Mesenchymal stem cell (in vitro differentiated cells and primary cell): ENCODE results near the gene DNASE2. TPM values are rescaled to one million over a fixed set of nuclear protein-coding genes. Genes with fewer than 3 reads are reported as not detected.

Experiments
- DNase-seq: peaks from one replicate; pipeline ENCODE4 v3.0.0-alpha.2; 2013
- H2AFZ ChIP-seq: one replicate; pipeline ENCODE4 v1.6.1; 2013; ENCODE audit warnings: low read depth, mild to moderate bottlenecking, control low read depth, inconsistent platforms, low read length, moderate library complexity
- H2AK5ac ChIP-seq: 2 replicates; pipeline ENCODE4 v1.6.1; 2013; ENCODE audit warnings: low read length, moderate library complexity, mild to moderate bottlenecking, inconsistent platforms; ENCODE audit not compliant: severe bottlenecking
- H2BK120ac ChIP-seq: one replicate; pipeline ENCODE4 v1.6.1; 2013; ENCODE audit warnings: low read depth, mild to moderate bottlenecking, inconsistent platforms, low read length, moderate library complexity
- H2BK12ac ChIP-seq, 2 experiments: one replicate each; pipeline ENCODE4 v1.6.1; 2013; ENCODE audit warnings: inconsistent platforms in 2 of 2, low read length in 2 of 2, mild to moderate bottlenecking in 2 of 2, moderate library complexity in 2 of 2, control low read depth in 1 of 2
- H2BK15ac ChIP-seq: one replicate; pipeline ENCODE4 v1.6.1; 2013; ENCODE audit warnings: mild to moderate bottlenecking, low read depth, inconsistent platforms; ENCODE audit not compliant: poor library complexity, severe bottlenecking
- H2BK5ac ChIP-seq: 2 replicates; pipeline ENCODE4 v1.6.1; 2013; ENCODE audit warnings: low read depth, mild to moderate bottlenecking, low read length, control low read depth, inconsistent platforms; ENCODE audit not compliant: poor library complexity, severe bottlenecking
- H3K14ac ChIP-seq, 2 experiments: one replicate each; pipeline ENCODE4 v1.6.1; 2013; ENCODE audit warnings: inconsistent platforms in 2 of 2, low read length in 2 of 2, control low read depth in 1 of 2, mild to moderate bottlenecking in 1 of 2, moderate library complexity in 1 of 2
- H3K18ac ChIP-seq, 2 experiments: one replicate each; pipeline ENCODE4 v1.6.1; 2013; ENCODE audit warnings: inconsistent platforms in 2 of 2, low read length in 2 of 2, control low read depth in 1 of 2, low read depth in 1 of 2, mild to moderate bottlenecking in 1 of 2
- H3K23ac ChIP-seq, 2 experiments: one replicate each; pipeline ENCODE4 v1.6.1; 2013; ENCODE audit warnings: inconsistent platforms in 2 of 2, low read length in 2 of 2, mild to moderate bottlenecking in 2 of 2, moderate library complexity in 2 of 2, control low read depth in 1 of 2
- H3K27ac ChIP-seq: 2 replicates; pipeline ENCODE4 v1.5.1; 2013; ENCODE audit warnings: mild to moderate bottlenecking, moderate library complexity, low read length, control low read depth, inconsistent platforms; ENCODE audit not compliant: poor library complexity, severe bottlenecking
- H3K27me3 ChIP-seq, 2 experiments: 2 replicates each; pipeline versions ENCODE4 v1.6.1 to v1.7.0; 2013; ENCODE audit warnings: low read length in 2 of 2, mild to moderate bottlenecking in 2 of 2, moderate library complexity in 2 of 2, control low read depth in 1 of 2, inconsistent platforms in 1 of 2; ENCODE audit not compliant: control insufficient read depth in 1 of 2, insufficient read depth in 1 of 2
- H3K36me3 ChIP-seq, 2 experiments: 2 replicates each; pipeline versions ENCODE4 v1.6.1 to v1.7.0; 2013; ENCODE audit warnings: low read length in 2 of 2, control low read depth in 1 of 2, inconsistent platforms in 1 of 2, low read depth in 1 of 2, mild to moderate bottlenecking in 1 of 2; ENCODE audit not compliant: insufficient read depth in 2 of 2, control insufficient read depth in 1 of 2
- H3K4ac ChIP-seq, 2 experiments: one replicate each; pipeline ENCODE4 v1.6.1; 2013; ENCODE audit warnings: inconsistent platforms in 2 of 2, low read length in 2 of 2, mild to moderate bottlenecking in 2 of 2, moderate library complexity in 2 of 2, control low read depth in 1 of 2, low read depth in 1 of 2
- H3K4me1 ChIP-seq: 2 replicates; pipeline ENCODE4 v1.6.1; 2013; ENCODE audit warnings: low read depth, low read length, control low read depth; ENCODE audit not compliant: control insufficient read depth, insufficient read depth
- H3K4me2 ChIP-seq: 2 replicates; pipeline ENCODE4 v1.6.1; 2013; ENCODE audit warnings: low read length, mild to moderate bottlenecking, inconsistent platforms; ENCODE audit not compliant: poor library complexity, severe bottlenecking
- H3K4me3 ChIP-seq, 2 experiments: 2 replicates each; pipeline versions ENCODE4 v1.5.1 to v1.7.0; 2013; ENCODE audit warnings: low read length in 2 of 2, mild to moderate bottlenecking in 2 of 2, control low read depth in 1 of 2, low read depth in 1 of 2; ENCODE audit not compliant: insufficient read depth in 1 of 2
- H3K79me1 ChIP-seq: replicated peaks from 2 replicates; pipeline ENCODE4 v1.6.1; 2013; ENCODE audit warnings: mild to moderate bottlenecking, control low read depth, low read length, inconsistent platforms; ENCODE audit not compliant: poor library complexity, severe bottlenecking
- H3K9ac ChIP-seq: 2 replicates; pipeline ENCODE4 v1.7.0; 2013; ENCODE audit warnings: mild to moderate bottlenecking, low read length, moderate library complexity
- H3K9me3 ChIP-seq: 2 replicates; pipeline ENCODE4 v1.7.0; 2013; ENCODE audit warnings: mild to moderate bottlenecking, low read length; ENCODE audit not compliant: control insufficient read depth
- H4K8ac ChIP-seq: one replicate; pipeline ENCODE4 v1.6.1; 2013; ENCODE audit warnings: inconsistent platforms, mild to moderate bottlenecking, low read length, moderate library complexity
- H4K91ac ChIP-seq: one replicate; pipeline ENCODE4 v1.6.1; 2013; ENCODE audit warnings: mild to moderate bottlenecking, low read length, inconsistent platforms
- WGBS: methylation state at CpG from one replicate; pipeline ENCODE4 v1.1.7; 2013; ENCODE audit warnings: mixed read lengths; 5-methylcytosine and 5-hydroxymethylcytosine counted together
- small RNA-seq: library from polyadenylated mRNA; stranded (forward); fragments of <200 nt; extraction: miRNeasy Mini kit (QIAGEN cat#:217004); gene quantifications from one replicate; pipeline ENCODE3, GENCODE V24; 2013; ENCODE audit warnings: low read depth

Gene DNASE2

DNA sequence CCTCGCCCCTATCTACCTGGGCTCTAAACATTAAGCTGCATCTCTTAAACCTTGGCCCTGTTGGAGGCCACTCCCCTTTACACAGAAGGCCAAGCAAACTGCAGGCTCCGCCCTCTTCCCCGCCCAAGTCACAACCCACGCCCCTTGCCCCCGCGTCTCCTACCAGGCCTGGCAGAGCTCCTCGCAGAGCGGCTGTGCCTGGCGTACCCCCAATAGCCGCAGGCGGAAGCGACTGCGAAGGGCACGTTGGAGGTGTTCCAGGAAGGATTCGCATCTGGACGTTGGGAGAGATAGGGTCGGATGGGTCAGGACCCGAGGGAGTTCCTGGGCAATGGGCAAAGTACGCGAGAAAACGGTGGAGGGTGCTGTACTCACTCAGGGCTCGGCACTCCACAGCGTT, 52.8 kb downstream of the DNASE2 start:
- H4K8ac ChIP-seq, result no peak overlapping the region
- H3K9ac ChIP-seq, result no peak overlapping the region
- no peak overlapping the region for H2BK12ac ChIP-seq
- no peak for DNase-seq
- no peaks in the 10 kb centered on the region for H3K79me1 ChIP-seq
- H2BK5ac ChIP-seq, result no peak overlapping the region
- H3K4ac ChIP-seq, result no peak overlapping the region
- no peak overlapping the region for H2BK120ac ChIP-seq
- no peak overlapping the region for H2BK15ac ChIP-seq
- peaks cover 66 to 71% of the 10 kb centered on the region in 2 experiments for H3K27me3 ChIP-seq
- no peak overlapping the region for H3K4me2 ChIP-seq
- no peak overlapping the region for H3K23ac ChIP-seq
- no peak overlapping the region for H2AFZ ChIP-seq
- 17% methylated on average over 21 of the region's 23 CpGs for WGBS
- H3K4me1 ChIP-seq, result peaks cover 11% of the 10 kb centered on the region
- no peak overlapping the region for H3K4me3 ChIP-seq
- H3K27ac ChIP-seq, result no peak overlapping the region
- no peaks in the 10 kb centered on the region for H3K9me3 ChIP-seq
- no peak overlapping the region for H4K91ac ChIP-seq
- no peak overlapping the region for H3K14ac ChIP-seq
- H3K36me3 ChIP-seq, result no peaks in the 10 kb centered on the region
- no peak overlapping the region for H3K18ac ChIP-seq
- H2AK5ac ChIP-seq, result no peak overlapping the region

DNA sequence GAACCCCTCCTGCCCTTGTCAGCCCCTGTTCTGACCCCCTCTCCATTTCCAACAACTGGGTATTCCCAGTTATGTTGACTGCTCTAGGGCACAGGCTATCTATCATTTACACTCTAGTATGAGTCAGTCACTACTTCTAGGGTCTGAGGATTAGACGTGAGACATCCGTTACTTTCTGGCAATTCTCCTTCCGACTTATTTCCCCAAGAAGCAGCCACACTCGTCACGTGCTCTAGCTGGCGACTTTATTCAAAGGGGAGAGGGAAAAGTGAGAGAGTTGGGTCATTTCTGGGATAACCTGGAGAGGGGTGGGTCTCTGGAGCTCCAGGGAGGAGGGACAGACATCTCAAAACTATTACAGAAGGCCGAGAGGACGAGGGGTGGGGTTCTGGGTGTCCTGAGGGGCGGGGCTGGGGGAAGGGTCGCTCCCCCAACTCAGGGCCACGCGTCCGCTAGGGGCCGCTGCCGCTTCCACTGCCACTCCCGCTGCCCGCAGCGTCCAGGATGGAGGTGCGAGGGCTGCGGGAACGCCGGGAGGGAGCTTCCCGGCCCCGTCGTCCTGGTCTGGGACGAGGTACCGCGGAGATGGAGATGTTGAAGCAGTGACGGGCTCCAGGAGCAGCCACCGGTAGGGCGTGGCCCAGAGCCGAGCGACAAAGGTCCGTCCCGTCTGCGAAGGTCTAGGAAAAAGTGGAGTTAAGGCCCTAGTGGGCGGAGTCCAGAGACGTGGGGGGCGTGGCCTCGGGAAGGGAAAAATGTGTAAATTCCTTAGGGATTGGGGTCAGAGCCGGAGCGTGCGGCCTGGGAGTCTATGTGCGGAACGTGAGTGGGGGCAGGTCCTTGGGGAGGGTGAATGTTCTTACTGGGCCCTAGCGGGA, 55.8 kb downstream of the DNASE2 start:
- Histone ChIP-seq H3K23ac (peak overlapping the region in 1 of 2 experiments; percentile 31), H3K4me2 (no peak overlapping the region), H2AK5ac (no peak overlapping the region), H3K18ac (peak overlapping the region in 1 of 2 experiments; percentile 64), H3K9me3 (peaks cover 4% of the 10 kb centered on the region), H3K14ac (no peak overlapping the region), H4K8ac (peak overlapping the region; percentile 30), H2BK120ac (no peak overlapping the region), H2AFZ (peak overlapping the region; percentile 10), H3K4me3 (peak overlapping the region in 1 of 2 experiments; percentile 28), H3K36me3 (no peaks in the 10 kb centered on the region), H2BK5ac (no peak overlapping the region), H3K9ac (no peak overlapping the region), H3K27ac (no peak overlapping the region), H4K91ac (no peak overlapping the region), H3K79me1 (no peaks in the 10 kb centered on the region), H2BK15ac (no peak overlapping the region), H3K4ac (no peak overlapping the region), H2BK12ac (peak overlapping the region in 1 of 2 experiments; percentile 14), H3K4me1 (peaks cover 5% of the 10 kb centered on the region), H3K27me3 (peaks cover 37 to 41% of the 10 kb centered on the region in 2 experiments)
- peak; percentile 39 for DNase-seq
- WGBS, result 6% methylated on average over 45 of the region's 46 CpGs

Small RNAs within 50 kb of the gene (small RNA-seq; reads per million reads assigned to genes)
- 3.5 reads per million, percentile 27 among the genes with 10 or more reads in this experiment for gene MIR5695
- not detected for gene MIR6794
